MM.1S (cell line): ENCODE data around the gene PTPN1.

Experiments
- DNase-seq: peaks from one replicate; pipeline ENCODE4 v3.0.0-alpha.2; 2015
- H2AFZ ChIP-seq: fragments of 300-600 bp; sonication (generic); 2 replicates; pipeline ENCODE4 v1.6.0; 2016; ENCODE audit warnings: antibody characterized with exemption, low read length
- H3F3A ChIP-seq: fragments of 300-600 bp; sonication (generic); 2 replicates; pipeline ENCODE4 v1.6.1; 2016; ENCODE audit warnings: mild to moderate bottlenecking, antibody characterized with exemption, low read length, moderate library complexity, mixed read lengths; ENCODE audit not compliant: insufficient read depth
- H3K27ac ChIP-seq: fragments of 300-600 bp; sonication (generic); 2 replicates; pipeline ENCODE4 v1.5.1; 2016; ENCODE audit warnings: mild to moderate bottlenecking, low read length
- H3K27me3 ChIP-seq: fragments of 300-600 bp; sonication (generic); replicated peaks from 2 replicates; pipeline ENCODE4 v1.6.0; 2016; ENCODE audit warnings: low read length; ENCODE audit not compliant: insufficient read depth
- H3K36me3 ChIP-seq: fragments of 300-600 bp; sonication (generic); replicated peaks from 2 replicates; pipeline ENCODE4 v1.6.1; 2016; ENCODE audit warnings: mild to moderate bottlenecking, low read length, mixed read lengths; ENCODE audit not compliant: insufficient read depth
- H3K4me1 ChIP-seq: fragments of 300-600 bp; sonication (generic); 2 replicates; pipeline ENCODE4 v1.6.1; 2016; ENCODE audit warnings: low read length, mixed read lengths
- H3K4me2 ChIP-seq: fragments of 300-600 bp; sonication (generic); 2 replicates; pipeline ENCODE4 v1.6.0; 2016; ENCODE audit warnings: low read depth, low read length
- H3K4me3 ChIP-seq: fragments of 300-600 bp; sonication (generic); 2 replicates; pipeline ENCODE4 v1.5.1; 2016; ENCODE audit warnings: low read length, mixed read lengths
- H3K79me2 ChIP-seq: fragments of 300-600 bp; sonication (generic); 2 replicates; pipeline ENCODE4 v1.6.1; 2016; ENCODE audit warnings: mixed run types, low read length, mixed read lengths
- H3K9ac ChIP-seq: fragments of 300-600 bp; sonication (generic); 2 replicates; pipeline ENCODE4 v1.6.1; 2016; ENCODE audit warnings: low read length, mixed read lengths
- H3K9me2 ChIP-seq: fragments of 300-600 bp; sonication (generic); replicated peaks from 2 replicates; pipeline ENCODE4 v1.6.1; 2016; ENCODE audit warnings: mild to moderate bottlenecking, low read length, mixed read lengths; ENCODE audit not compliant: insufficient read depth
- H3K9me3 ChIP-seq: fragments of 300-600 bp; sonication (generic); replicated peaks from 2 replicates; pipeline ENCODE4 v1.6.1; 2016; ENCODE audit warnings: mild to moderate bottlenecking, low read length, mixed read lengths; ENCODE audit not compliant: insufficient read depth
- H4K20me1 ChIP-seq: fragments of 300-600 bp; sonication (generic); 2 replicates; pipeline ENCODE4 v1.6.1; 2016; ENCODE audit warnings: mild to moderate bottlenecking, low read length, moderate library complexity, mixed read lengths; ENCODE audit not compliant: insufficient read depth
- EZH2 ChIP-seq: fragments of 300-600 bp; sonication (generic); optimal IDR thresholded peaks from 2 replicates; pipeline ENCODE3; 2017; ENCODE audit warnings: low read depth, mild to moderate bottlenecking, antibody characterized with exemption, low read length, mixed read lengths
- EZH2phosphoT487 ChIP-seq: fragments of 300-600 bp; sonication (generic); IDR thresholded peaks from 2 replicates; pipeline ENCODE4 v1.6.1; 2018; ENCODE audit warnings: antibody characterized with exemption, low read length
- TF ChIP-seq, protein P1 (sequence below): fragments of 300-600 bp; sonication (generic); IDR thresholded peaks from 2 replicates; pipeline ENCODE4 v1.5.1; 2016; ENCODE audit warnings: antibody characterized with exemption, low read length, mixed read lengths

Gene PTPN1

DNA sequence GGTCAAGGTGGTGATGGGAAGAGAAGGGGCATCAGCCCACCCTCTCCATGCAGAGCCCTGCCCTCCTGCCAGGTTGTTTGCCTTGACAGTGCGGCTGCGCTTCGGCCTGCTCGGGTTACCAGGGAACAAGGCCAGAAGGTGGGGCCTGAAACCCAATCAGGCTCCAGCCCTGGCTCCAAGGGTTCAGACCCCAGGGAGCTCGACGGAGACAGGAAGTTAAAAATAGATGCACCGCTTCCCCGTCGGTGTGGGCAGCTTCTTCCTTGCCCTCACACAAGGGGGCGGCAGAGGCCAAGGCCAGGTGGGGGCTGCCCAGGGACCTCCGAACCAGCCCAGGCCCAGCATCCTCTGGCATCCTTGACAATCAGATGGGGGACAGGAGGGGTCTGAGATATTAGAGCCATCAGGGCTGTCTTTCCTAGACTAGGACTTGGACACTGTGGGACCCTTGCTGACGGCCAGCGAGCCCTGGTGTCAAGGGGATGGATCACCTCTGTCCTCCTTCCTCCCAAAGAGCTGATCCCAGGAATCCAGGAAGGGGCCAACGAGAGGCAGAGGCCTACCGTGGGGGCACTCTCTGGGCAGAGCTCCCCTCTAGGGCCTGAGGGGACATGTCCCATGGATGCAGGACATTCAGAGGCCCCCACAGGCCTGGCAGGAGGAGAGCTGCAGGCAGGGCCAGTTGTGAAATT is 115.9 kb downstream of the PTPN1 start:
- no peak overlapping the region for H3K27ac ChIP-seq
- no peak for DNase-seq
- peaks cover 5% of the 10 kb centered on the region; the same call in 1 of the 2 replicates for H3K4me1 ChIP-seq
- H4K20me1 ChIP-seq, result no peaks in the 10 kb centered on the region
- H3F3A ChIP-seq, result no peaks in the 10 kb centered on the region
- H3K79me2 ChIP-seq, result no peaks in the 10 kb centered on the region
- no peak overlapping the region for H3K4me3 ChIP-seq
- no peaks in the 10 kb centered on the region for H3K36me3 ChIP-seq
- no peak overlapping the region for H3K4me2 ChIP-seq
- H3K27me3 ChIP-seq, result peaks cover 6% of the 10 kb centered on the region; the same call in 1 of the 2 replicates
- H3K9ac ChIP-seq, result no peak overlapping the region
- no peak overlapping the region for H2AFZ ChIP-seq
- no peaks in the 10 kb centered on the region for H3K9me2 ChIP-seq
- TF ChIP-seq, protein P1, sequence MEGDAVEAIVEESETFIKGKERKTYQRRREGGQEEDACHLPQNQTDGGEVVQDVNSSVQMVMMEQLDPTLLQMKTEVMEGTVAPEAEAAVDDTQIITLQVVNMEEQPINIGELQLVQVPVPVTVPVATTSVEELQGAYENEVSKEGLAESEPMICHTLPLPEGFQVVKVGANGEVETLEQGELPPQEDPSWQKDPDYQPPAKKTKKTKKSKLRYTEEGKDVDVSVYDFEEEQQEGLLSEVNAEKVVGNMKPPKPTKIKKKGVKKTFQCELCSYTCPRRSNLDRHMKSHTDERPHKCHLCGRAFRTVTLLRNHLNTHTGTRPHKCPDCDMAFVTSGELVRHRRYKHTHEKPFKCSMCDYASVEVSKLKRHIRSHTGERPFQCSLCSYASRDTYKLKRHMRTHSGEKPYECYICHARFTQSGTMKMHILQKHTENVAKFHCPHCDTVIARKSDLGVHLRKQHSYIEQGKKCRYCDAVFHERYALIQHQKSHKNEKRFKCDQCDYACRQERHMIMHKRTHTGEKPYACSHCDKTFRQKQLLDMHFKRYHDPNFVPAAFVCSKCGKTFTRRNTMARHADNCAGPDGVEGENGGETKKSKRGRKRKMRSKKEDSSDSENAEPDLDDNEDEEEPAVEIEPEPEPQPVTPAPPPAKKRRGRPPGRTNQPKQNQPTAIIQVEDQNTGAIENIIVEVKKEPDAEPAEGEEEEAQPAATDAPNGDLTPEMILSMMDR, result no peak
- TF ChIP-seq EZH2, result no peak
- no peak for TF ChIP-seq EZH2phosphoT487
- H3K9me3 ChIP-seq, result no peaks in the 10 kb centered on the region

DNA sequence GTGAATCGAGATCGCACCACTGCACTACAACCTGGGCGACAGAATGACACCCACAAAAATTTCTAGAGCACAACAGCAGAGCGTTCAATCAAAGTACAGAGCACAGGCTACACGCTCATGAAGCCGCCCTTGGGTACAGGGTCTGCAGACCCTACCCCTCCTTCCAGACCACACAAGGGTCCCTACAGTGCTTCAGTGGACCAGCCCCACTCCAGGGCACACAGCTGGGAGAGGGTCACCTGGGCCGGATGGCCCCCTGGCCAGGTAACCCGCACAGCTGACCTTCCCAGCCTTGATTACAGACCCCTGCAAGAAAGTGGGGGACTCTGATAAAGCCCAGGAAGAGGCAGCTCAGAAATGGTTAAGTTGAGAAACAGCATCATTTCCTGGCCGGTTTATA is 117.6 kb downstream of the PTPN1 start:
- Histone ChIP-seq H3K9ac (no peak overlapping the region), H2AFZ (no peak overlapping the region), H3K4me3 (no peak overlapping the region), H3K4me1 (peaks cover 5% of the 10 kb centered on the region; the same call in 1 of the 2 replicates), H3K27ac (no peak overlapping the region), H3K27me3 (peaks cover 23% of the 10 kb centered on the region), H3K79me2 (no peaks in the 10 kb centered on the region), H3K9me3 (no peaks in the 10 kb centered on the region), H3K4me2 (no peak overlapping the region), H3K9me2 (no peaks in the 10 kb centered on the region), H3F3A (no peaks in the 10 kb centered on the region), H4K20me1 (no peaks in the 10 kb centered on the region), H3K36me3 (no peaks in the 10 kb centered on the region)
- TF ChIP-seq EZH2phosphoT487, result no peak
- TF ChIP-seq, protein P1, result no peak
- TF ChIP-seq EZH2, result no peak
- no peak for DNase-seq

DNA sequence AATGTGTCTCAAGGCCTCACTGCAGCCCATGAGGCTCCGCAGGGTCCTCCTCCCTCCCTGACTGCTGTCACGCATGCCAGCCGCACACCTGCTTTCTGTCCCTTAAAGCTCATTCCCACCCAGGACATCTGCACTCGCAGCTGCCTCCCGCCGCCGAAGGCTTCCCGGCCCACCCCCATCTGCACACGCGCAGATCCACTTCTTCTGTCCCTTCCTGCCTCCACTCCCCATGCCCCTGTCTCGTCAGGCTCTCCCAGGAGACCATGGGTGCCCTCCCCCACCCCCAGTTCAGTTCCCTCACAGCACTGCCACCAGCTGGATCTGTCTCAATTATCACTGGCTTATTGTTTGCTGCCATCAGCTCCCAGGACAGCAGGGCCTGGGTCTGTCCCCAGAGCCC is 118.1 kb downstream of the PTPN1 start:
- H3K79me2 ChIP-seq, result no peaks in the 10 kb centered on the region
- H3K36me3 ChIP-seq, result no peaks in the 10 kb centered on the region
- H2AFZ ChIP-seq, result no peak overlapping the region
- no peak overlapping the region for H3K9ac ChIP-seq
- H4K20me1 ChIP-seq, result no peaks in the 10 kb centered on the region
- no peak overlapping the region for H3K4me3 ChIP-seq
- H3K9me2 ChIP-seq, result no peaks in the 10 kb centered on the region
- DNase-seq, result no peak
- H3K4me2 ChIP-seq, result no peak overlapping the region
- peaks cover 25% of the 10 kb centered on the region for H3K27me3 ChIP-seq
- no peak overlapping the region for H3K27ac ChIP-seq
- no peaks in the 10 kb centered on the region for H3F3A ChIP-seq
- peaks cover 5% of the 10 kb centered on the region; the same call in 1 of the 2 replicates for H3K4me1 ChIP-seq
- TF ChIP-seq EZH2phosphoT487, result no peak
- TF ChIP-seq, protein P1, result no peak
- no peaks in the 10 kb centered on the region for H3K9me3 ChIP-seq
